Omental fat pad (tissue), 4 donors: ENCODE measurements around the gene GARNL3. TPM values are rescaled to one million over a fixed set of nuclear protein-coding genes. Genes with fewer than 3 reads are reported as not detected.

Source experiments
- ATAC-seq: fragments of 150-250 bp; one replicate; pipeline ENCODE4 v1.9.1; 2016; ENCODE audit warnings: mild to moderate bottlenecking, moderate library complexity; ENCODE audit not compliant: low FRiP score
- DNase-seq: peaks from one replicate; pipeline ENCODE4 v3.0.0-alpha.2; 2019; ENCODE audit warnings: low spot score
- total RNA-seq, 4 donors: library from RNA; depleted of rRNA; stranded (reverse); fragments of >200 nt; gene quantifications; one replicate each; pipeline ENCODE4 v1.1.0, GENCODE V29; 2016
- TF ChIP-seq, protein P1 (sequence below), 3 donors: fragments of 450-650 bp; IDR thresholded peaks; one replicate each; pipeline ENCODE4 v1.5.1; 2016 to 2017; ENCODE audit warnings: antibody characterized with exemption in 3 of 3, mild to moderate bottlenecking in 3 of 3, moderate library complexity in 2 of 3

GARNL3 gene
- total RNA-seq, 4 donors from 2014 or later: 10.0 to 27.0 (median 15.7) TPM

DNA sequence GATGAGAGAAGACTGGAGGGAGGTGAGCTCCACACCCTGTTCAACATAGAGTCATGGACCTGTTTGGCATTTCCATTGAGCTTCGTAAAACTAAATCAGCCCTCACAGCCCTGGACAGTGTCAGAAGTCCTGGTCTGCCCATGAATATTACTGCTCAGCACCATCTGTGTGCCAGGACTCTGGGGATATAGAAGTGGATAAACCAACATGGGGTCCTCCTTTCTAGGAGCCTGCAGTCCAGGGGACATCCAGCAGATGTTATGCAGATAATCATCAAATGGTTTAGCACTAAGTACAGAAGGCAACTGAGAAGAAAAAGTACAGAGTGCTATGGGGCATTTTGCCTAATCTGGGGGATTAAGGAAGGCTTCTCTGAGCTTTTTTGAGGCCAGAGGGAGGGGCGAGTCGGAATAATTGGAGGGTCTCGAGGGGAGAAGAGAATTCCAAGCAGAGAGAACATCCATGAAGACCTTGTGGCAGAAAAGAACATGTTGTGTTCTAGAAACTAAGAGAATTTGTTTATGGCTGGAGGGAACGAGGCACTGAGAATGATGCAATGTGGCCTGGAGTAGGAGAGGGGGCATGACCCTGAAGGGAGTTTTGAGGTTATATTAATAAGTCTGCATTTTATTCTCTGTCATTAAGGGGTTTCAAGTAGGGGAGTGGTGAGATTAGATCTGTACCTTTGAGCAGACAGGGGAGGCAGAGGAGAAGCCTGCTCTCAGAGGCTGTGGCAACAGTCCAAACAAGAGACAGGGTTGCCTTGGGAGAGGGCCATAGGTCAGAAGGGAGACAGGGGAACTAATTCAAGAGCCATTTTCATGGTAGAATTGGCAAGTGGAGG lies 68.9 kb downstream of the GARNL3 start:
- TF ChIP-seq, protein P1, sequence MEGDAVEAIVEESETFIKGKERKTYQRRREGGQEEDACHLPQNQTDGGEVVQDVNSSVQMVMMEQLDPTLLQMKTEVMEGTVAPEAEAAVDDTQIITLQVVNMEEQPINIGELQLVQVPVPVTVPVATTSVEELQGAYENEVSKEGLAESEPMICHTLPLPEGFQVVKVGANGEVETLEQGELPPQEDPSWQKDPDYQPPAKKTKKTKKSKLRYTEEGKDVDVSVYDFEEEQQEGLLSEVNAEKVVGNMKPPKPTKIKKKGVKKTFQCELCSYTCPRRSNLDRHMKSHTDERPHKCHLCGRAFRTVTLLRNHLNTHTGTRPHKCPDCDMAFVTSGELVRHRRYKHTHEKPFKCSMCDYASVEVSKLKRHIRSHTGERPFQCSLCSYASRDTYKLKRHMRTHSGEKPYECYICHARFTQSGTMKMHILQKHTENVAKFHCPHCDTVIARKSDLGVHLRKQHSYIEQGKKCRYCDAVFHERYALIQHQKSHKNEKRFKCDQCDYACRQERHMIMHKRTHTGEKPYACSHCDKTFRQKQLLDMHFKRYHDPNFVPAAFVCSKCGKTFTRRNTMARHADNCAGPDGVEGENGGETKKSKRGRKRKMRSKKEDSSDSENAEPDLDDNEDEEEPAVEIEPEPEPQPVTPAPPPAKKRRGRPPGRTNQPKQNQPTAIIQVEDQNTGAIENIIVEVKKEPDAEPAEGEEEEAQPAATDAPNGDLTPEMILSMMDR (IDR thresholded peaks at IDR 0.05): no peak
- DNase-seq (no peak), ATAC-seq (no peak)

DNA sequence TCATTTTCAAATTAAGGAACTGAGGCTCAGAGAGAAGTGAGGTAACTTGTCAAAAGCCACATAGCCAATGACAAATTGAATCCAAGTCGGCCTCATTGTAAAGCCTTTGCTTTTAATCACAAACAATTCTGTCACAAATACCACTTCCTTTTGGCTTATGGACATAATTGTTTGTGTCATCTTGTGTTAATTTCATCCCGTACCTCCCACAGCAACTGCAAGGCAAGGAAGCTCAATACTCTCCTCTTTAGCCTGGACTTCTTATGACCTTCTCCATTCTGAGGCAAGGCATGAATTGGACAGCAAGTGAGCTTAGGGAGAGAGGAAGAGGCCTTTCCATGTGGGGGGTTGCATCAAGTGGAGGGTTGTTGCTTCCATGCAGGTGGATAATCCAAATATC lies 70.2 kb downstream of the GARNL3 start:
- DNase-seq (no peak), ATAC-seq (no peak)
- TF ChIP-seq, protein P1 (IDR thresholded peaks at IDR 0.05): no peak

DNA sequence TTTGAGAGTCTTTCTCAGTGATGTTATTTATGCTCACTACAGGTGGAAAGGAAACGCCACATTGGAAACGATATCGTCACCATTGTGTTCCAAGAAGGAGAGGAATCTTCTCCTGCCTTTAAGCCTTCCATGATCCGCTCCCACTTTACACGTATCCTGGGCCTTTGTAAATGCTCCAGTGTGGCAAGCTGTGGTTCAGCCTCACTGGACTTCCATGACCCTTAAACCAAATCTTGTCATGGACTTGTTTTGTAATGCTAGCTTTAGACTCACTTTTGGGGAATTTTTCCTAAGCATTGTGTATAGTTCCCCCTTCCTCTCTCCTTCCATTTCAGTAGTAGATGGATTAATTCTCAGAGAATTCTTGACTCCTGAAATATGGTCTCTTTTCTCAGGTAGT lies 71.5 kb downstream of the GARNL3 start:
- DNase-seq (no peak), ATAC-seq (no peak)
- TF ChIP-seq, protein P1 (IDR thresholded peaks at IDR 0.05): no peak

DNA sequence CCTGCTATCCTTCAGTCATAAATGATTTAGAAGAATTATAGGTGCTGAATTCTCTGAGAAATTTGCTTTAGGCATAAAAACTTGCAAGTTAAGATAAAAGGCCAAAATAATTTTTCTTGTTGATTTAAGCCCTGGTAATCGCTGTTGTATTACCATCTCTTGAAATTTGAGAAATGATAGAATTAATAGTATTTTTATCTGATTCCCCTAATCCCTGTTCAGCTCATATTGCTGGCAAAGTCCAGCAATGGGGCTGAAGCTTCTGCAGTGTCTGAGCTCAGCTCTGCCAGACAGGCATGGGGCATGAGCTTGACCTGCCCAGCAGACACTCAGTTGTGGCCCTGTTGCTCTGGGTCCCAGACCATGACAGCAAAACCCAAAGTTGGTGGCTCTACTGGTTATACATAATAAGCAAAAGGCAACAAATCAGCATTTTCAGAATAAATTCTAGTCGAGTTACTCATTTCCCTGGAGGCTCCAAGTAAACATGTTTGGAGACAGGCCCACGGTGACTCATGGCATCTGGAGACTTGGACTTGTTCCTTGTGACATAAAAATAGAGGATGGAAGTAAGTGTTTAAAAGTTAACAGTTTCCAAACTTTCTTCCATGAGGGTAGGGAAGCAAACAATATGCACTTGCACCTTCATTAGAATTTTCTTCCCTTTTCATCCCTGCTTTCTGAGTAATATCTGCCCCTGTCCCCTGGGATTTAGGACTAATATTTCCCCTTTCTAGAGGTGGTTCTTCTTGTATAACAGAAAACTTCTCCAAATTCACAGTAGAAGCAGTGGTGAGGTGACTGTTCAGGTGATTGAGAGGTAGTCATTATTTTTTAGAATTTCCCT lies 72.2 kb downstream of the GARNL3 start:
- TF ChIP-seq, protein P1 (IDR thresholded peaks at IDR 0.05): no peak
- ATAC-seq (peak; percentile 82), DNase-seq (peak; percentile 56)

DNA sequence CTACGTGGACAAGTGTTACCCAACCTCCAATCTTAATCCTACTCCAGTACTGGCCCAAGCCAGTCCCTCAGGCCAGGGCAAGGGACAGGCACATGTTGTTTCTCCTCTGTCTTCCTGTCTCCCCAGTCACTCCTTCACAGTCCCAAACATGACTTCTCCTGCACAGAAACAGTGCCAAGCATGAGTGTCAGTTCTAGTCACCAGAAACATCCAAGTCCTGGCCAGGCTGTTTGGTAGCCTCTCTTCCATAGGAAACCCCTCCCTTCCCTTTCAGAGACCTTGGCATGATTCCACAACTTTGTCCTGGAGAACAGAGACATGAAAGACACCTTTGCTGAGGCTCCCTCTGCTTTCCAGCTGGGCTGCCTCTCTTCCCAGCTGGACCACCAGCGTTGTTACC lies 76.1 kb downstream of the GARNL3 start:
- no peak for DNase-seq
- TF ChIP-seq, protein P1 (IDR thresholded peaks at IDR 0.05): no peak
- peak; percentile 25 for ATAC-seq

GRCh38 chr9:127341152-127341551 lies 76.6 kb downstream of the GARNL3 start:
- ATAC-seq (no peak), DNase-seq (no peak)
- TF ChIP-seq, protein P1 (IDR thresholded peaks at IDR 0.05): no peak
